Activated T-cell treated with anti-CD3 and anti-CD28 coated beads, Interleukin-2, amount 50 U/mL, for 4 hours (primary cell): ENCODE results near the gene PITPNC1. TPM values are rescaled to one million over a fixed set of nuclear protein-coding genes. Genes with fewer than 3 reads are reported as not detected.
A peak's percentile ranks its signal among the peaks of the same experiment; 100 is the strongest.
"Not testable (repeated sequence)": the region's sequence is repeated elsewhere in the genome, so short reads cannot be mapped to it uniquely, and the experiment has no call there.

ENCODE experiments used
- ATAC-seq, 2 donors: fragments of 200-7000 bp; cut with Tn5 transposase; one replicate each; pipeline ENCODE4 v1.10.0; 2021
- DNase-seq: peaks from one replicate; pipeline ENCODE4 v3.0.0-alpha.2; 2020
- H3K27me3 Mint-ChIP-seq: one replicate; pipeline ENCODE4 v1.8.0; 2021; ENCODE audit warnings: low read depth, mixed read lengths
- H3K36me3 Mint-ChIP-seq: one replicate; pipeline ENCODE4 v1.8.0; 2022; ENCODE audit warnings: mixed read lengths; ENCODE audit not compliant: insufficient read depth
- H3K4me1 Mint-ChIP-seq: one replicate; pipeline ENCODE4 v1.8.0; 2021; ENCODE audit warnings: low read depth, mixed read lengths
- H3K4me3 Mint-ChIP-seq: one replicate; pipeline ENCODE4 v1.8.0; 2021; ENCODE audit warnings: mild to moderate bottlenecking, moderate library complexity, mixed read lengths
- H3K9me3 Mint-ChIP-seq: one replicate; pipeline ENCODE4 v1.8.0; 2021; ENCODE audit warnings: mixed read lengths
- total RNA-seq, 3 donors: library from RNA; stranded (reverse); gene quantifications; one replicate each; pipeline ENCODE4 v1.2.1, GENCODE V29; 2021

PITPNC1 gene
- total RNA-seq, 3 donors from 2014 or later, result 14.3 to 28.0 (median 19.7) TPM

- no peaks in the 10 kb centered on the region for H3K9me3 Mint-ChIP-seq
- peaks cover 4% of the 10 kb centered on the region for H3K36me3 Mint-ChIP-seq
- H3K27me3 Mint-ChIP-seq, result no peaks in the 10 kb centered on the region
- H3K4me3 Mint-ChIP-seq, result peak overlapping the region; percentile 80
- peaks cover 77% of the 10 kb centered on the region for H3K4me1 Mint-ChIP-seq
- ATAC-seq (no peak), DNase-seq (no peak)
Measured at GRCh38 chr17:67478401-67479041, 101.4 kb downstream of the PITPNC1 start.

- H3K4me3 Mint-ChIP-seq, result peak overlapping the region; percentile 61
- H3K4me1 Mint-ChIP-seq, result peaks cover 73% of the 10 kb centered on the region
- no peaks in the 10 kb centered on the region for H3K9me3 Mint-ChIP-seq
- H3K27me3 Mint-ChIP-seq, result no peaks in the 10 kb centered on the region
- ATAC-seq (no peak), DNase-seq (no peak)
- peaks cover 5% of the 10 kb centered on the region for H3K36me3 Mint-ChIP-seq
Measured at GRCh38 chr17:67479148-67479547, 102.1 kb downstream of the PITPNC1 start.

GRCh38 chr17:67480959-67481358 lies 103.9 kb downstream of the PITPNC1 start:
- H3K36me3 Mint-ChIP-seq, H3K9me3 Mint-ChIP-seq, DNase-seq, H3K4me3 Mint-ChIP-seq, ATAC-seq, H3K27me3 Mint-ChIP-seq: not testable (repeated sequence)
- peaks cover 64% of the 10 kb centered on the region for H3K4me1 Mint-ChIP-seq

GRCh38 chr17:67481808-67482207 lies 104.7 kb downstream of the PITPNC1 start:
- Mint-ChIP-seq H3K4me1 (peaks cover 70% of the 10 kb centered on the region), H3K9me3 (no peaks in the 10 kb centered on the region), H3K27me3 (no peaks in the 10 kb centered on the region), H3K4me3 (no peak overlapping the region), H3K36me3 (peaks cover 7% of the 10 kb centered on the region)
- no peak for ATAC-seq
- no peak for DNase-seq

GRCh38 chr17:67482764-67483163 lies 105.7 kb downstream of the PITPNC1 start:
- ATAC-seq (no peak), DNase-seq (no peak)
- peaks cover 74% of the 10 kb centered on the region for H3K4me1 Mint-ChIP-seq
- H3K36me3 Mint-ChIP-seq, result peaks cover 7% of the 10 kb centered on the region
- H3K27me3 Mint-ChIP-seq, result no peaks in the 10 kb centered on the region
- H3K4me3 Mint-ChIP-seq, result no peak overlapping the region
- no peaks in the 10 kb centered on the region for H3K9me3 Mint-ChIP-seq

GRCh38 chr17:67484261-67484660 lies 107.2 kb downstream of the PITPNC1 start:
- Mint-ChIP-seq H3K9me3 (no peaks in the 10 kb centered on the region), H3K36me3 (peaks cover 13% of the 10 kb centered on the region), H3K27me3 (no peaks in the 10 kb centered on the region), H3K4me3 (no peak overlapping the region), H3K4me1 (peaks cover 69% of the 10 kb centered on the region)
- ATAC-seq, result no peak
- no peak for DNase-seq

GRCh38 chr17:67485666-67486065 lies 108.6 kb downstream of the PITPNC1 start:
- Mint-ChIP-seq H3K4me3 (no peak overlapping the region), H3K27me3 (no peaks in the 10 kb centered on the region), H3K9me3 (no peaks in the 10 kb centered on the region), H3K4me1 (peaks cover 68% of the 10 kb centered on the region), H3K36me3 (peaks cover 17% of the 10 kb centered on the region)
- ATAC-seq, result no peak
- DNase-seq, result no peak

- DNase-seq, result no peak
- no peaks in the 10 kb centered on the region for H3K9me3 Mint-ChIP-seq
- H3K4me3 Mint-ChIP-seq, result no peak overlapping the region
- H3K4me1 Mint-ChIP-seq, result peaks cover 76% of the 10 kb centered on the region
- peaks cover 17% of the 10 kb centered on the region for H3K36me3 Mint-ChIP-seq
- no peak for ATAC-seq
- no peaks in the 10 kb centered on the region for H3K27me3 Mint-ChIP-seq
Measured at GRCh38 chr17:67487506-67487905, 110.4 kb downstream of the PITPNC1 start.

GRCh38 chr17:67488161-67488560 lies 111.1 kb downstream of the PITPNC1 start:
- no peak for ATAC-seq
- DNase-seq, result no peak
- Mint-ChIP-seq H3K27me3 (no peaks in the 10 kb centered on the region), H3K4me1 (peaks cover 76% of the 10 kb centered on the region), H3K36me3 (peaks cover 17% of the 10 kb centered on the region), H3K4me3 (no peak overlapping the region), H3K9me3 (no peaks in the 10 kb centered on the region)

- no peaks in the 10 kb centered on the region for H3K9me3 Mint-ChIP-seq
Measured at GRCh38 chr17:67488768-67489167, 111.7 kb downstream of the PITPNC1 start.

GRCh38 chr17:67489273-67489672 lies 112.2 kb downstream of the PITPNC1 start:
- Mint-ChIP-seq H3K4me3 (no peak overlapping the region), H3K4me1 (peaks cover 77% of the 10 kb centered on the region), H3K27me3 (no peaks in the 10 kb centered on the region), H3K9me3 (no peaks in the 10 kb centered on the region), H3K36me3 (peaks cover 15% of the 10 kb centered on the region)
- DNase-seq, result no peak
- ATAC-seq, result peak; percentile 25 to 51

More at GRCh38 chr17:67488768-67489167, 111.7 kb downstream of the PITPNC1 start:
- no peak for DNase-seq
- no peak overlapping the region for H3K4me3 Mint-ChIP-seq
- H3K36me3 Mint-ChIP-seq, result peaks cover 17% of the 10 kb centered on the region
- H3K4me1 Mint-ChIP-seq, result peaks cover 77% of the 10 kb centered on the region
- H3K27me3 Mint-ChIP-seq, result no peaks in the 10 kb centered on the region
- no peak for ATAC-seq

- DNase-seq (no peak), ATAC-seq (no peak)
- no peak overlapping the region for H3K4me3 Mint-ChIP-seq
- H3K4me1 Mint-ChIP-seq, result peaks cover 72% of the 10 kb centered on the region
- H3K36me3 Mint-ChIP-seq, result peaks cover 16% of the 10 kb centered on the region
- peaks cover 2% of the 10 kb centered on the region for H3K9me3 Mint-ChIP-seq
- H3K27me3 Mint-ChIP-seq, result no peaks in the 10 kb centered on the region
Measured at GRCh38 chr17:67490471-67490870, 113.4 kb downstream of the PITPNC1 start.

- peaks cover 67% of the 10 kb centered on the region for H3K4me1 Mint-ChIP-seq
- peaks cover 3% of the 10 kb centered on the region for H3K9me3 Mint-ChIP-seq
- peaks cover 18% of the 10 kb centered on the region for H3K36me3 Mint-ChIP-seq
- no peaks in the 10 kb centered on the region for H3K27me3 Mint-ChIP-seq
- DNase-seq (no peak), ATAC-seq (no peak)
- H3K4me3 Mint-ChIP-seq, result no peak overlapping the region
Measured at GRCh38 chr17:67491009-67491680, 114.1 kb downstream of the PITPNC1 start.

- no peaks in the 10 kb centered on the region for H3K27me3 Mint-ChIP-seq
- DNase-seq (no peak), ATAC-seq (no peak)
- H3K4me1 Mint-ChIP-seq, result peaks cover 65% of the 10 kb centered on the region
- peaks cover 18% of the 10 kb centered on the region for H3K36me3 Mint-ChIP-seq
- H3K4me3 Mint-ChIP-seq, result no peak overlapping the region
- peaks cover 3% of the 10 kb centered on the region for H3K9me3 Mint-ChIP-seq
Measured at GRCh38 chr17:67491681-67492024, 114.6 kb downstream of the PITPNC1 start.

GRCh38 chr17:67492251-67492740 lies 115.2 kb downstream of the PITPNC1 start:
- H3K9me3 Mint-ChIP-seq, result peaks cover 3% of the 10 kb centered on the region
- DNase-seq (no peak), ATAC-seq (peak in 1 of 2 donors; percentile 44)
- no peaks in the 10 kb centered on the region for H3K27me3 Mint-ChIP-seq
- H3K4me1 Mint-ChIP-seq, result peaks cover 59% of the 10 kb centered on the region
- no peak overlapping the region for H3K4me3 Mint-ChIP-seq
- peaks cover 16% of the 10 kb centered on the region for H3K36me3 Mint-ChIP-seq
